Common myeloid progenitor, CD34-positive (primary cell): ENCODE results near the gene MOSPD2.

Experiments
- CTCF ChIA-PET: fragments of 350-600 bp; sonication (Branson Sonifier 250); formaldehyde crosslinking; loops from one replicate; lab custom pipeline; 2021; ENCODE audit warnings: antibody characterized with exemption; lab: Charles Lee
- POLR2A ChIA-PET: fragments of 350-600 bp; sonication (Branson Sonifier 250); formaldehyde crosslinking; loops from one replicate; lab custom pipeline; 2021; ENCODE audit warnings: antibody characterized with exemption; lab: Charles Lee
- DNase-seq, 3 donors: peaks; one replicate each; pipeline versions ENCODE4 v3.0.0 to v3.0.0-alpha.2; 2013
- H3K27ac ChIP-seq, 2 experiments: 1 replicate in 1 of 2; 2 replicates in 1 of 2; pipeline ENCODE4 v1.7.0; 2013; ENCODE audit warnings: inconsistent platforms in 2 of 2, low read length in 2 of 2, mild to moderate bottlenecking in 2 of 2, low read depth in 1 of 2, moderate library complexity in 1 of 2; ENCODE audit not compliant: severe bottlenecking in 2 of 2, insufficient read depth in 1 of 2, poor library complexity in 1 of 2
- H3K27me3 ChIP-seq, 5 experiments: replicated peaks in 2 of 5; 1 replicate in 3 of 5; 2 replicates in 2 of 5; pipeline versions ENCODE4 v1.6.1 to v1.7.0; 2013; ENCODE audit warnings: low read length in 4 of 5, mild to moderate bottlenecking in 2 of 5, moderate library complexity in 2 of 5, inconsistent platforms in 1 of 5; ENCODE audit not compliant: insufficient read depth in 5 of 5, control insufficient read depth in 4 of 5
- H3K36me3 ChIP-seq, 4 experiments: 1 replicate in 2 of 4; 2 replicates in 2 of 4; pipeline versions ENCODE4 v1.6.1 to v1.7.0; 2013; ENCODE audit warnings: low read length in 3 of 4, control low read depth in 1 of 4, mild to moderate bottlenecking in 1 of 4; ENCODE audit not compliant: control insufficient read depth in 4 of 4, insufficient read depth in 4 of 4
- H3K4me1 ChIP-seq, 4 experiments: 1 replicate in 3 of 4; 2 replicates in 1 of 4; pipeline versions ENCODE4 v1.6.1 to v1.7.1; 2013; ENCODE audit warnings: low read length in 3 of 4, mild to moderate bottlenecking in 3 of 4, control low read depth in 1 of 4, inconsistent platforms in 1 of 4, moderate library complexity in 1 of 4; ENCODE audit not compliant: control insufficient read depth in 4 of 4, insufficient read depth in 4 of 4; ENCODE audit errors: control extremely low read depth in 1 of 4
- H3K4me3 ChIP-seq, 7 experiments: 1 replicate in 4 of 7; 2 replicates in 3 of 7; pipeline versions ENCODE4 v1.5.1 to v1.7.0; 2013; ENCODE audit warnings: mild to moderate bottlenecking in 7 of 7, low read length in 6 of 7, moderate library complexity in 6 of 7, inconsistent platforms in 2 of 7, low read depth in 2 of 7, control low read depth in 1 of 7; ENCODE audit not compliant: insufficient read depth in 4 of 7, control insufficient read depth in 1 of 7; ENCODE audit errors: extremely low read depth in 1 of 7
- H3K9me3 ChIP-seq, 5 experiments: 1 replicate in 4 of 5; 2 replicates in 1 of 5; pipeline versions ENCODE4 v1.6.1 to v1.7.1; 2013; ENCODE audit warnings: low read length in 4 of 5, mild to moderate bottlenecking in 2 of 5, inconsistent platforms in 1 of 5, low read depth in 1 of 5, moderate library complexity in 1 of 5; ENCODE audit not compliant: control insufficient read depth in 4 of 5, insufficient read depth in 2 of 5; ENCODE audit errors: control extremely low read depth in 1 of 5
- WGBS: methylation state at CpG from one replicate; pipeline ENCODE4 v1.1.5; 2013; ENCODE audit not compliant: insufficient coverage; 5-methylcytosine and 5-hydroxymethylcytosine counted together

MOSPD2 gene

DNA sequence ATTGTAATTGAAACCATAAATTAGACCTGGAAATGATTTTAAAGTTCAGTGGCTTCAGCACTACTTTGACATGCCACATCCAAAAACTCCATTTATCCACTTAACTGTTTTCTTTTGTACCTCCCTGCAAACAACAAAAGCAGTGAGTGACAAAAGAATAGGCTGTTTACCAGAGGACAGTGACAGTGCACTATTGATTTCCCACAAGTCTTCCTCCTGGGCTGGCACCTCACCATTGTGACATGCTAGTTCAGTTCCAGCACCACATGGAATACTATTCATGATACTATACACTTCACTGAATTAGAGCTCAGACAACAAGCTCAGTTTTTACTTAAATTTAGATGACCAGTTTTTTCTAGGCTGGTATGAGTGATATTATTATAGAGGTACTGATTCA is 29.3 kb downstream of the MOSPD2 start:
- CTCF ChIA-PET: no interaction called here
- Histone ChIP-seq H3K4me1 (no peaks in the 10 kb centered on the region), H3K36me3 (peaks cover 0 to 12% (median 6%) of the 10 kb centered on the region in 4 experiments), H3K4me3 (no peak overlapping the region), H3K9me3 (peaks cover 1 to 11% (median 4%) of the 10 kb centered on the region in 5 experiments), H3K27me3 (no peaks in the 10 kb centered on the region), H3K27ac (no peak overlapping the region)
- POLR2A ChIA-PET: no interaction called here
- peak in 2 of 3 donors; percentile 4 to 6 for DNase-seq

DNA sequence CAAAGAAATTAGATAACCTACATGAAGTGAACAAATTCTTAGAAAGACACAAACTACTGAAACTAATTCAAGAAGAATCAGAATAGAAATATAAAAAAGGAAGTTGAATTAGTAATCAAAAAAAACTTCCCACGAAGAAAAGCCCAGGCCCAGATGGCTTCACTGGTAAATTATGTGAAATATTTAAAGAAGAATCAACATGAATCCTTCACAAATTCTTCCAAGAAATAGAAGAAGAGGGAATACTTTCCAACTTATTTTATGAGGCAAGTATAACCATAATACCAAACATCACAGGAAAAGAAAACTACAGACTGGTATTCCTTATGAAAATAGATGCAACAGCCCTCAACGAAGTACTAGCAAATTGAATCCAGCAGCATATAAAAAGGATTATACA is 30.7 kb downstream of the MOSPD2 start:
- no peaks in the 10 kb centered on the region for H3K27me3 ChIP-seq
- CTCF ChIA-PET: no interaction called here
- no CpG with 5 or more reads among the region's 2 CpGs for WGBS
- no peak overlapping the region for H3K27ac ChIP-seq
- H3K4me3 ChIP-seq: no peak overlapping the region
- H3K36me3 ChIP-seq: peaks cover 0 to 12% (median 6%) of the 10 kb centered on the region in 4 experiments
- peaks cover 1 to 11% (median 4%) of the 10 kb centered on the region in 5 experiments for H3K9me3 ChIP-seq
- DNase-seq: no peak
- POLR2A ChIA-PET: no interaction called here
- H3K4me1 ChIP-seq: no peaks in the 10 kb centered on the region

GRCh38 chrX:14913241-14913640 is 40.0 kb downstream of the MOSPD2 start:
- H3K9me3 ChIP-seq: no peaks in the 10 kb centered on the region
- DNase-seq: no peak
- peaks cover 2 to 25% (median 11%) of the 10 kb centered on the region in 4 experiments for H3K36me3 ChIP-seq
- ChIA-PET POLR2A (no interaction called here), CTCF (no interaction called here)
- H3K27me3 ChIP-seq: peaks cover 0 to 2% (median 0%) of the 10 kb centered on the region in 5 experiments
- no peak overlapping the region for H3K27ac ChIP-seq
- 100% methylated on average over 1 of the region's 2 CpGs for WGBS
- no peaks in the 10 kb centered on the region for H3K4me1 ChIP-seq
- H3K4me3 ChIP-seq: no peak overlapping the region

GRCh38 chrX:14915596-14915995 is 42.4 kb downstream of the MOSPD2 start:
- 100% methylated on average over 1 of the region's 3 CpGs for WGBS
- POLR2A ChIA-PET: no interaction called here
- no peak overlapping the region for H3K27ac ChIP-seq

GRCh38 chrX:14916017-14916674 is 42.9 kb downstream of the MOSPD2 start:
- ChIA-PET CTCF (no interaction called here), POLR2A (no interaction called here)
- Histone ChIP-seq H3K27me3 (peaks cover 0 to 5% (median 0%) of the 10 kb centered on the region in 5 experiments), H3K9me3 (no peaks in the 10 kb centered on the region), H3K27ac (no peak overlapping the region), H3K4me1 (peaks cover 0 to 4% (median 0%) of the 10 kb centered on the region in 4 experiments), H3K4me3 (no peak overlapping the region), H3K36me3 (peaks cover 2 to 25% (median 12%) of the 10 kb centered on the region in 4 experiments)
- DNase-seq: no peak
- WGBS: 78% methylated on average over 2 of the region's 3 CpGs

More at GRCh38 chrX:14915596-14915995, 42.4 kb downstream of the MOSPD2 start:
- Histone ChIP-seq H3K36me3 (peaks cover 2 to 25% (median 12%) of the 10 kb centered on the region in 4 experiments), H3K27me3 (peaks cover 0 to 5% (median 0%) of the 10 kb centered on the region in 5 experiments), H3K4me1 (peaks cover 0 to 4% (median 0%) of the 10 kb centered on the region in 4 experiments), H3K4me3 (no peak overlapping the region), H3K9me3 (no peaks in the 10 kb centered on the region)
- CTCF ChIA-PET: no interaction called here
- no peak for DNase-seq

- WGBS: no CpG with 5 or more reads among the region's 2 CpGs
- no peak overlapping the region for H3K27ac ChIP-seq
Measured at GRCh38 chrX:14919407-14919806, 46.2 kb downstream of the MOSPD2 start.

DNA sequence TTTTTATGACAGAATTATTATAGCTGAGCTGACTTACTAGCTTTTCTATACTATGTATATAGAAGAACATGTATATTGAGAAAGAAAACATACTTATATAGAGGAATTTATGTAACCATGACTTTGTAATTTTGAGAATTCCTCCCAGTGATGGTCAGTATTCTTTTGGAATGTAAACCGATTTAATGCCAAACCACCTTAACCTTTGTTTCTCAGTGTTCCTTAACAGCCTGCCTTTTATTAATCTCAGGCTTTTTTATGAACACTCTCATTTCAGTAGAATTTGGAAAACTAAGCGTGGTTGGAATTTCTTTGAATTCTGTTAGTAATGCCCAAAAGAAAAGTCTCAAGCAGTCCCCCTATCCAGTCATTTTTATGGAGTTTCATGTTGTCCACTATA is 47.0 kb downstream of the MOSPD2 start:
- Histone ChIP-seq H3K4me3 (no peak overlapping the region), H3K9me3 (no peaks in the 10 kb centered on the region), H3K4me1 (peaks cover 0 to 4% (median 0%) of the 10 kb centered on the region in 4 experiments), H3K36me3 (peaks cover 2 to 15% (median 9%) of the 10 kb centered on the region in 4 experiments), H3K27ac (no peak overlapping the region), H3K27me3 (peaks cover 0 to 8% (median 0%) of the 10 kb centered on the region in 5 experiments)
- ChIA-PET CTCF (no interaction called here), POLR2A (no interaction called here)
- no peak for DNase-seq
- WGBS: 100% methylated on average over 1 of the region's 2 CpGs

More at GRCh38 chrX:14919407-14919806, 46.2 kb downstream of the MOSPD2 start:
- Histone ChIP-seq H3K9me3 (no peaks in the 10 kb centered on the region), H3K36me3 (peaks cover 2 to 15% (median 9%) of the 10 kb centered on the region in 4 experiments), H3K4me3 (no peak overlapping the region), H3K27me3 (peaks cover 0 to 8% (median 0%) of the 10 kb centered on the region in 5 experiments), H3K4me1 (peaks cover 0 to 4% (median 0%) of the 10 kb centered on the region in 4 experiments)
- CTCF ChIA-PET: no interaction called here
- POLR2A ChIA-PET: no interaction called here
- DNase-seq: no peak
